ENCODE measurements around the gene TMEM97. TPM values are rescaled to one million over a fixed set of nuclear protein-coding genes. Genes with fewer than 3 reads are reported as not detected.
A peak's percentile ranks its signal among the peaks of the same experiment; 100 is the strongest.

The TMEM97 gene
- total RNA-seq, 2 donors from 2014 or later, result 72.1 to 80.7 TPM

DNA sequence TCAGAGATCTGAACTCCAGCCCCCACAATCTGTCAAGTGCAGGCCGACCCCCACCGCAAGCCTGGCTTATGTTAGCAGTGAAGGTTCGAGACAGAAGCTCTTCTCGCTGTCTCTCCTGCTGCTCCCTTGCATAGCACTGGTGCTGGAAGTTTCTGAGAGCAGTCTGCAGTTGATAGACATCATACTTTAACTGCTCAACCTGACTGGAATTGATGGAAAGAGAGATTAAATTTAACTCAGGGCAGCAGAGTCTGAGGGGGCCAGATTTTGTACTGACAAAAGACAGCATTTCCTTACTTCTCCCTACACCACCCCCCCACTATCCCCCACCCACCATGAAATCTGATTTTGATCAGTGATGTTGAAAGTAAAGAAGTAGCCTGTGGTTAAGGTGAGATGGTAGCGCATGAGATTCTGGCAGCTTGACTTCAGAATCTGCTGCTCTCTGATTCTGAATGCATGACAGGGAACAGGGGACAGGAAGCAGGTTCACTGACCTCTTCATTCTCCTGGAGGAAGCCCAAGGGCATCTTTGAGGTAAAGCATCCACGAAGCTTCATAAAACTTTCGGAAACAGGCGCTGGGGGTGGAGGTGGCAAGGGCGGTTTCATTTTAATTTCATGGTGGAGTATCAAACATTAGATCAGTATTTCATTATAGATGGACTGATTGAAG, 44.3 kb upstream of the TMEM97 start:
- no peak overlapping the region for H3K9ac ChIP-seq (ENCODE audit: extremely low read depth, low read length, poor library complexity, severe bottlenecking)
- H3K9me3 ChIP-seq (ENCODE audit: control insufficient read depth, low read length), result no peaks in the 10 kb centered on the region
- no peaks in the 10 kb centered on the region for H3K36me3 Mint-ChIP-seq (ENCODE audit: low read depth)
- peak; percentile 36 for DNase-seq
- H3K36me3 ChIP-seq (ENCODE audit: control insufficient read depth, insufficient read depth, low read length), result no peaks in the 10 kb centered on the region
- H3K27me3 ChIP-seq (ENCODE audit: control insufficient read depth, insufficient read depth, low read length, poor library complexity, severe bottlenecking), result no peaks in the 10 kb centered on the region
- TF ChIP-seq, protein P1, sequence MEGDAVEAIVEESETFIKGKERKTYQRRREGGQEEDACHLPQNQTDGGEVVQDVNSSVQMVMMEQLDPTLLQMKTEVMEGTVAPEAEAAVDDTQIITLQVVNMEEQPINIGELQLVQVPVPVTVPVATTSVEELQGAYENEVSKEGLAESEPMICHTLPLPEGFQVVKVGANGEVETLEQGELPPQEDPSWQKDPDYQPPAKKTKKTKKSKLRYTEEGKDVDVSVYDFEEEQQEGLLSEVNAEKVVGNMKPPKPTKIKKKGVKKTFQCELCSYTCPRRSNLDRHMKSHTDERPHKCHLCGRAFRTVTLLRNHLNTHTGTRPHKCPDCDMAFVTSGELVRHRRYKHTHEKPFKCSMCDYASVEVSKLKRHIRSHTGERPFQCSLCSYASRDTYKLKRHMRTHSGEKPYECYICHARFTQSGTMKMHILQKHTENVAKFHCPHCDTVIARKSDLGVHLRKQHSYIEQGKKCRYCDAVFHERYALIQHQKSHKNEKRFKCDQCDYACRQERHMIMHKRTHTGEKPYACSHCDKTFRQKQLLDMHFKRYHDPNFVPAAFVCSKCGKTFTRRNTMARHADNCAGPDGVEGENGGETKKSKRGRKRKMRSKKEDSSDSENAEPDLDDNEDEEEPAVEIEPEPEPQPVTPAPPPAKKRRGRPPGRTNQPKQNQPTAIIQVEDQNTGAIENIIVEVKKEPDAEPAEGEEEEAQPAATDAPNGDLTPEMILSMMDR (conservative IDR thresholded peaks at IDR 0.05), result no peak
- H3K27ac Mint-ChIP-seq, result no peak overlapping the region
- no peaks in the 10 kb centered on the region for H3K9me3 Mint-ChIP-seq
- no peak overlapping the region for H3K4me3 ChIP-seq (ENCODE audit: low read length)
- no peak overlapping the region for H3K4me3 Mint-ChIP-seq
- H3K27ac ChIP-seq (ENCODE audit: low read depth, low read length), result peak overlapping the region; percentile 30
- no peaks in the 10 kb centered on the region for H3K4me1 Mint-ChIP-seq
- 87 to 93% methylated on average over 6 to 9 of the region's 9 CpGs for WGBS, 2 experiments (ENCODE audit: insufficient coverage in 1 of 2, insufficient read length in 1 of 2)
- H3K27me3 Mint-ChIP-seq (ENCODE audit: insufficient read depth), result peaks cover 15% of the 10 kb centered on the region
- no peaks in the 10 kb centered on the region for H3K4me1 ChIP-seq (ENCODE audit: control insufficient read depth, insufficient read depth, low read length)

DNA sequence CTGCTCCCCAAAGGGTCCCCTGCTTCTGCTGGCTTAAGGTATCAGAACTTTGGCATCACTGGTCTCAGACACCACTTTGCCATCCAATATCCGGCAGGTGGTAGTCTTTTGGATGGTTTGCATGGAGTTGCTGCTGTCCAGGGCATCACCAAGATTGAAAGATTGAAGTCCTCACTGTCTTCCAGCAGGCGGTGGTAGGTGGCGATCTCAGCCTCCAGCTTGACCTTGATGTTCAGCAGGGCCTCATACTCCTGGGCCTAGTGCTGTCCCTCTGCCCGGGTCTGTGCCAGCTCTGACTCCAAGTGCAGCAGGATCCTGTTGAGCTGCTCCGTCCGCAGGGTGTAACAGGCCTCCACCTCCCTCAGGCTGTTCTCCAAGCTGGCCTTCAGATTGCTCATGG, 43.0 kb upstream of the TMEM97 start:
- DNase-seq, result peak; percentile 54
- Mint-ChIP-seq H3K4me3 (no peak overlapping the region), H3K27me3 (ENCODE audit: insufficient read depth) (peaks cover 9% of the 10 kb centered on the region), H3K4me1 (no peaks in the 10 kb centered on the region), H3K36me3 (ENCODE audit: low read depth) (no peaks in the 10 kb centered on the region), H3K27ac (no peak overlapping the region), H3K9me3 (no peaks in the 10 kb centered on the region)
- Histone ChIP-seq H3K27ac (ENCODE audit: low read depth, low read length) (no peak overlapping the region), H3K4me3 (ENCODE audit: low read length) (no peak overlapping the region), H3K36me3 (ENCODE audit: control insufficient read depth, insufficient read depth, low read length) (no peaks in the 10 kb centered on the region), H3K9me3 (ENCODE audit: control insufficient read depth, low read length) (no peaks in the 10 kb centered on the region), H3K4me1 (ENCODE audit: control insufficient read depth, insufficient read depth, low read length) (no peaks in the 10 kb centered on the region), H3K9ac (ENCODE audit: extremely low read depth, low read length, poor library complexity, severe bottlenecking) (no peak overlapping the region), H3K27me3 (ENCODE audit: control insufficient read depth, insufficient read depth, low read length, poor library complexity, severe bottlenecking) (no peaks in the 10 kb centered on the region)
- TF ChIP-seq, protein P1 (conservative IDR thresholded peaks at IDR 0.05), result peak; percentile 33
- 92 to 97% methylated on average over 5 to 6 of the region's 6 CpGs for WGBS, 2 experiments (ENCODE audit: insufficient coverage in 1 of 2, insufficient read length in 1 of 2)

DNA sequence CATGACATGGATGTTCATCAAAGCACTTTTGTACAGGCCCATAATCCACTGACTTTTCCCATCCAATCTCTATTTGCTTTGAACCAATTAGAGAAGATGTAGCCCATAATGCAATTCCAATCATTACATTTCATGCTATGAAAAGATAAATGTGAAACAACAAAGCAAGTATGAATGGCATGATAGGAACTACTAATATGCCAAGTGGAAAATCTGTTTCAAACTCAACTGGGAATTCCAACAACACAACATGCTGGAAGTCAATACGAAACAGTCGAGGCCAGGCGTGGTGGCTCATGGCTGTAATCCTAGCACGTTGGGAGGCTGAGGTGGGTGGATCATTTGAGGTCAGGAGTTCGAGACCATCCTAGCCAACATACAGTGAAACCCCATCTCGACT, 39.6 kb upstream of the TMEM97 start:
- Histone ChIP-seq H3K4me3 (ENCODE audit: low read length) (no peak overlapping the region), H3K36me3 (ENCODE audit: control insufficient read depth, insufficient read depth, low read length) (no peaks in the 10 kb centered on the region), H3K9ac (ENCODE audit: extremely low read depth, low read length, poor library complexity, severe bottlenecking) (no peak overlapping the region), H3K9me3 (ENCODE audit: control insufficient read depth, low read length) (no peaks in the 10 kb centered on the region), H3K27ac (ENCODE audit: low read depth, low read length) (no peak overlapping the region), H3K27me3 (ENCODE audit: control insufficient read depth, insufficient read depth, low read length, poor library complexity, severe bottlenecking) (no peaks in the 10 kb centered on the region), H3K4me1 (ENCODE audit: control insufficient read depth, insufficient read depth, low read length) (no peaks in the 10 kb centered on the region)
- no peak overlapping the region for H3K4me3 Mint-ChIP-seq
- H3K9me3 Mint-ChIP-seq, result no peaks in the 10 kb centered on the region
- no peak for DNase-seq
- no peaks in the 10 kb centered on the region for H3K36me3 Mint-ChIP-seq (ENCODE audit: low read depth)
- H3K27me3 Mint-ChIP-seq (ENCODE audit: insufficient read depth), result no peaks in the 10 kb centered on the region
- no peaks in the 10 kb centered on the region for H3K4me1 Mint-ChIP-seq
- H3K27ac Mint-ChIP-seq, result no peak overlapping the region
- WGBS, 2 experiments (ENCODE audit: insufficient coverage in 1 of 2, insufficient read length in 1 of 2), result 89 to 94% methylated on average over 4 to 6 of the region's 6 CpGs
- TF ChIP-seq, protein P1 (conservative IDR thresholded peaks at IDR 0.05), result no peak
